K562 (cell line): ENCODE results near the gene ZFHX2. TPM values are rescaled to one million over a fixed set of nuclear protein-coding genes. Genes with fewer than 3 reads are reported as not detected.

Source experiments
- ATAC-seq: fragments of 200-7000 bp; cut with Tn5 transposase; 3 replicates; pipeline ENCODE4 v1.9.1; 2020; ENCODE audit warnings: moderate library complexity
- BruUV-seq: library from RNA; stranded (reverse); fragments of 400-500 nt; replicated peaks from 2 replicates; lab custom pipeline; 2021; lab: Mats Ljungman, UMichigan
- CTCF ChIA-PET: fragments of 300-600 bp; formaldehyde crosslinking; extraction: SDS; loops from one replicate; lab custom pipeline; 2021; ENCODE audit warnings: low intra/inter-chr PET ratio; lab: Yijun Ruan, JAX
- POLR2A ChIA-PET: fragments of 300-600, 350-650 bp; sonication (Branson Sonifier 250); formaldehyde crosslinking; extraction: SDS; loops from one replicate; lab custom pipeline; 2021; ENCODE audit warnings: antibody characterized with exemption, inconsistent platforms; lab: Yijun Ruan, JAX
- DNase-seq, 4 experiments: peaks; one replicate each; pipeline versions ENCODE4 v3.0.0 to v3.0.0-alpha.2; 2011 to 2018; ENCODE audit warnings: low spot score in 3 of 4, mixed read lengths in 3 of 4; ENCODE audit errors: extremely low read depth in 1 of 4
- FAIRE-seq: peaks from 2 replicates; lab custom pipeline; 2011; peaks lifted over from hg19 to GRCh38; lab: Jason Lieb, UNC
- H2AFZ ChIP-seq: 2 replicates; pipeline ENCODE4 v1.6.0; 2011; ENCODE audit warnings: low read depth, low read length, control low read depth, inconsistent platforms
- H3K27ac ChIP-seq: fragments of 200-600 bp; 3 replicates; pipeline ENCODE4 v1.8.0; 2011; ENCODE audit warnings: low read depth, mild to moderate bottlenecking, control low read depth, inconsistent platforms, low read length, moderate library complexity, mixed read lengths; ENCODE audit errors: extremely low read depth
- H3K27me3 ChIP-seq, 2 experiments: fragments of 300-600 bp in 1 of 2; 2 replicates in 1 of 2; 3 replicates in 1 of 2; pipeline versions ENCODE4 v1.6.0 to v1.8.0; 2011; ENCODE audit warnings: inconsistent platforms in 2 of 2, low read length in 2 of 2, mild to moderate bottlenecking in 1 of 2, mixed read lengths in 1 of 2, moderate library complexity in 1 of 2; ENCODE audit not compliant: control insufficient read depth in 2 of 2, insufficient read depth in 2 of 2
- H3K36me3 ChIP-seq: fragments of 300-600 bp; 3 replicates; pipeline ENCODE4 v1.8.0; 2011; ENCODE audit warnings: mild to moderate bottlenecking, low read length, inconsistent platforms; ENCODE audit not compliant: control insufficient read depth, insufficient read depth
- H3K4me1 ChIP-seq, 2 experiments: fragments of 200-600 bp in 1 of 2; replicated peaks in 1 of 2; 2 replicates in 1 of 2; 3 replicates in 1 of 2; pipeline versions ENCODE4 v1.5.1 to v1.8.0; 2011; ENCODE audit warnings: inconsistent platforms in 2 of 2, low read length in 2 of 2, mild to moderate bottlenecking in 1 of 2, mixed read lengths in 1 of 2, moderate library complexity in 1 of 2; ENCODE audit not compliant: control insufficient read depth in 2 of 2, insufficient read depth in 2 of 2
- H3K4me2 ChIP-seq: 2 replicates; pipeline ENCODE4 v1.6.1; 2011; ENCODE audit warnings: low read length, control low read depth, inconsistent platforms, mixed read lengths; ENCODE audit not compliant: insufficient read depth
- H3K4me3 ChIP-seq: fragments of 200-600 bp; sonication (generic), shearing (Covaris generic); 2 replicates; pipeline ENCODE4 v1.5.1; 2016; ENCODE audit warnings: control low read depth, inconsistent platforms
- H3K79me2 ChIP-seq: fragments of 200-600 bp; 3 replicates; pipeline ENCODE4 v1.8.0; 2011; ENCODE audit warnings: low read length, inconsistent platforms; ENCODE audit not compliant: control insufficient read depth, insufficient read depth
- H3K9ac ChIP-seq, 2 experiments: 2 replicates each; pipeline versions ENCODE4 v1.6.0 to v1.6.1; 2011; ENCODE audit warnings: low read depth in 2 of 2, low read length in 2 of 2, control low read depth in 1 of 2, inconsistent platforms in 1 of 2, mild to moderate bottlenecking in 1 of 2, mixed read lengths in 1 of 2; ENCODE audit not compliant: insufficient read depth in 1 of 2
- H3K9me1 ChIP-seq: one replicate; pipeline ENCODE4 v1.6.0; 2011; ENCODE audit warnings: inconsistent platforms, mild to moderate bottlenecking, low read length, moderate library complexity; ENCODE audit not compliant: control insufficient read depth, insufficient read depth
- H3K9me3 ChIP-seq: replicated peaks from 2 replicates; pipeline ENCODE4 v1.5.1; 2011; ENCODE audit warnings: low read depth, low read length, inconsistent platforms; ENCODE audit not compliant: control insufficient read depth, insufficient read depth
- H4K20me1 ChIP-seq: replicated peaks from 2 replicates; pipeline ENCODE4 v1.6.1; 2011; ENCODE audit warnings: low read length, inconsistent platforms, mixed read lengths; ENCODE audit not compliant: control insufficient read depth, insufficient read depth
- BACH1 ChIP-seq: fragments of 200-800 bp; sonication (Bioruptor generic); IDR thresholded peaks from 2 replicates; pipeline ENCODE4 v1.6.1; 2016; ENCODE audit warnings: missing genetic modification characterization, missing compliant biosample characterization
- BDP1 ChIP-seq: IDR thresholded peaks from 3 replicates; pipeline ENCODE4 v1.6.1; 2011; ENCODE audit not compliant: insufficient read length, insufficient read depth
- GTF2E2 ChIP-seq: fragments of 200-800 bp; sonication (Bioruptor generic); IDR thresholded peaks from 2 replicates; pipeline ENCODE4 v1.6.1; 2016; ENCODE audit warnings: missing genetic modification characterization, missing compliant biosample characterization
- HDAC2 ChIP-seq: fragments of 450-650 bp; IDR thresholded peaks from 2 replicates; pipeline ENCODE4 v1.6.1; 2016; ENCODE audit warnings: mild to moderate bottlenecking
- HNRNPLL ChIP-seq: fragments of 200-400 bp; formaldehyde crosslinking; IDR thresholded peaks from 2 replicates; pipeline ENCODE4 v1.6.1; 2017; ENCODE audit warnings: low read length, low read depth, mild to moderate bottlenecking; ENCODE audit not compliant: poor library complexity, severe bottlenecking
- IRF2 ChIP-seq: sonication (generic); formaldehyde crosslinking; IDR thresholded peaks from 2 replicates; pipeline ENCODE4 v1.8.1; 2022; ENCODE audit warnings: mild to moderate bottlenecking, missing genetic modification reagents
- LCOR ChIP-seq: sonication (generic); formaldehyde crosslinking; IDR thresholded peaks from 2 replicates; pipeline ENCODE4 v1.8.0; 2022; ENCODE audit warnings: mild to moderate bottlenecking, missing genetic modification reagents
- NR2C1 ChIP-seq, 2 experiments: fragments of 450-650 bp; IDR thresholded peaks; 2 replicates each; pipeline ENCODE4 v1.6.1; 2017; ENCODE audit warnings: mild to moderate bottlenecking in 2 of 2, antibody characterized with exemption in 1 of 2, inconsistent platforms in 1 of 2, missing compliant biosample characterization in 1 of 2, missing genetic modification characterization in 1 of 2
- SPI1 ChIP-seq: IDR thresholded peaks from 2 replicates; pipeline ENCODE4 v1.6.1; 2011; ENCODE audit warnings: low read depth, low read length, control low read depth, borderline replicate concordance
- ZFP91 ChIP-seq: sonication (generic); formaldehyde crosslinking; IDR thresholded peaks from 2 replicates; pipeline ENCODE4 v1.8.0; 2022; ENCODE audit warnings: mild to moderate bottlenecking, missing genetic modification reagents
- ZNF277 ChIP-seq: fragments of 250-450 bp; sonication (Bioruptor Pico); IDR thresholded peaks from 2 replicates; pipeline ENCODE4 v1.8.0; 2022; ENCODE audit warnings: inconsistent platforms, mild to moderate bottlenecking, moderate library complexity, borderline replicate concordance
- WGBS: fragments of 100-300 bp; shearing (Covaris generic); methylation state at CpG from one replicate; pipeline ENCODE4 v1.1.6; 2016; ENCODE audit warnings: low coverage, mixed read lengths; ENCODE audit not compliant: insufficient coverage; ENCODE audit errors: missing lambda C conversion rate; 5-methylcytosine and 5-hydroxymethylcytosine counted together
- in situ Hi-C: fragments of 300-500 bp; cut with MboI; formaldehyde crosslinking; loops from 4 replicates; pipeline ENCODE4 v1.15.0; 2018; ENCODE audit warnings: inconsistent platforms, mixed read lengths
- intact Hi-C: fragments of 100-400 bp; cut with micrococcal nuclease; formaldehyde crosslinking; loops from 2 replicates; pipeline ENCODE4 v1.14.2; 2022
- polyA plus RNA-seq, 8 experiments: library from polyadenylated mRNA; depleted of rRNA in 4 of 8; stranded (reverse) in 5 of 8; unstranded in 3 of 8; fragments of >200 nt; fragmentation: Nextera tagmentation in 2 of 8; fragmentation: Illumina TruSeq in 1 of 8; extraction: Ambion mirVana in 2 of 8; extraction: Trizol in 1 of 8; gene quantifications; 2 replicates each; pipeline versions ENCODE4 v1.2.1 to v1.2.3, GENCODE V29; 2011 to 2014; ENCODE audit warnings: inconsistent platforms in 1 of 8, missing spikeins in 1 of 8
- total RNA-seq, 7 experiments: library from RNA; depleted of rRNA in 6 of 7; stranded (reverse); fragments of >200 nt in 6 of 7; fragmentation: Illumina TruSeq in 2 of 7; extraction: Trizol in 2 of 7; gene quantifications; 2 replicates each; pipeline versions ENCODE4 v1.2.1 to v1.2.3, GENCODE V29; 2011 to 2021; ENCODE audit warnings: low replicate concordance in 1 of 7

Gene ZFHX2
- total and polyA plus RNA-seq, 9 of the 15 experiments (the other 6 are each of a cell fraction or from before 2014, with no cell fraction given): 0.06 to 0.11 (median 0.11) TPM; not detected in 4

GRCh38 chr14:23521785-23522640 is 29.6 kb downstream of the ZFHX2 start:
- in situ Hi-C loops (no loop called here), intact Hi-C loops (no loop called here)
- no peaks in the 10 kb centered on the region for H3K36me3 ChIP-seq
- H3K9me3 ChIP-seq: no peaks in the 10 kb centered on the region
- TF ChIP-seq GTF2E2 (tag): no peak
- TF ChIP-seq LCOR (CRISPR knock-in tag): no peak
- no peak for TF ChIP-seq ZFP91 (CRISPR knock-in tag)
- no peak for TF ChIP-seq HDAC2
- TF ChIP-seq BDP1: no peak
- no peak for TF ChIP-seq SPI1
- TF ChIP-seq IRF2 (CRISPR knock-in tag): no peak
- no peak for TF ChIP-seq HNRNPLL
- TF ChIP-seq ZNF277 (CRISPR knock-in tag): no peak
- TF ChIP-seq NR2C1 (IDR thresholded peaks at IDR 0.05): no peak
- no peak for TF ChIP-seq NR2C1 (tag; IDR thresholded peaks at IDR 0.05)
- no peak for TF ChIP-seq BACH1
- H3K4me3 ChIP-seq: no peak overlapping the region
- FAIRE-seq: no peak
- no peaks in the 10 kb centered on the region for H3K9me1 ChIP-seq
- WGBS: 10% methylated on average over 15 of the region's 20 CpGs
- peaks cover 0 to 6% of the 10 kb centered on the region in 2 experiments; a peak in 2 of 5 replicates for H3K4me1 ChIP-seq
- ChIA-PET POLR2A (interaction anchor here (0.6 to 0.9 kb wide), 2 partner anchors 8 to 75 kb away, joined by 3 to 4 read pairs; no protein-coding TSS in a partner anchor), CTCF (no interaction called here)
- no peaks in the 10 kb centered on the region for H3K79me2 ChIP-seq
- peaks cover 2 to 54% of the 10 kb centered on the region in 2 experiments; a peak in 3 of 5 replicates for H3K27me3 ChIP-seq
- no peak overlapping the region for H3K27ac ChIP-seq
- DNase-seq: no peak
- no TSS peak for BruUV-seq
- H2AFZ ChIP-seq: no peak overlapping the region
- H3K4me2 ChIP-seq: no peak overlapping the region
- H3K9ac ChIP-seq: no peak overlapping the region
- H4K20me1 ChIP-seq: no peaks in the 10 kb centered on the region
- no peak for ATAC-seq
